GM18519 (cell line): Measurements from ENCODE around the gene MRPL37.
"Not testable (repeated sequence)": the region's sequence is repeated elsewhere in the genome, so short reads cannot be mapped to it uniquely, and the experiment has no call there.

Experiments used
- ATAC-seq: cut with Tn5 transposase; IDR thresholded peaks from one replicate; pipeline ENCODE4 v1.9.1; 2021; ENCODE audit warnings: mild to moderate bottlenecking, moderate library complexity; ENCODE audit not compliant: unreplicated experiment, low FRiP score

The MRPL37 gene

DNA sequence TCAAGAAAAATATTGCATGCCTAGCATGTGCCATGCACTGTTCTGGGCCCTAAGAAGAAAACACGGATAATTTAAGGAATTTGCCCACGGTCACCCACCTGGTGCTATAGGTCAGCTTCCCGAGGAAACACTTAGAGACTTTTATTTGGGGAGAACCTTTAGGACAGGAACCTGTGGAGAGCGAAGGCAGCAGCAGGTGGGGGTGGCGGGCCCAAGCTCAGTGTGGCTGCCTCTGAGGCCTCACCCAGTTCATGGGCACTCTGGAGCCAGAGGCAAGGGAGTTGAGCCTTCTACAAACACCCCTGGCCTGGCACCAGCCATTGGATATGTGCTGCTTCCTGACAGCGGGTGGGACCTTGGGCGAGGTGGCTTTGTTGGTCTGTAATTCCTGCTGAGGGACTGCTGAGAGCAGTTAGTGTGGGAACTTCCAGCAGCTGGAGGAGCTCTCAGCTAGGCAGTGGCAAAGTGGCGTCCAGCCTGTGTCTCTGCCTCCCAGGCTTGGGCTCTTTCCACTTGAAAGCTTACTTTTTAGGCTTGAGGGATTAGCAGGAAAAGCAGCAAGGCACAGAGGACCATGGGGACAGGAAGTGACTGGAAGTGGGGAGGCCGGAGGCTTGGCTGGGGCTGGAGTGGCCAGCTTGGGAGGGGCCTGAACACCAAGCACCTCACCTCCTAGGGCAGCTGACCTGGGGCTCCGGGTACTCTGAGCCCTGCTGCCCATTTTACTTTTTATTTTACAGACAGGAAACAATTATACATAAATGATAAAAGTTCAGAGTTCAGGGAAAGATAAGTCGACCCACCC is 19.1 kb downstream of the MRPL37 start:
- ATAC-seq: no peak

DNA sequence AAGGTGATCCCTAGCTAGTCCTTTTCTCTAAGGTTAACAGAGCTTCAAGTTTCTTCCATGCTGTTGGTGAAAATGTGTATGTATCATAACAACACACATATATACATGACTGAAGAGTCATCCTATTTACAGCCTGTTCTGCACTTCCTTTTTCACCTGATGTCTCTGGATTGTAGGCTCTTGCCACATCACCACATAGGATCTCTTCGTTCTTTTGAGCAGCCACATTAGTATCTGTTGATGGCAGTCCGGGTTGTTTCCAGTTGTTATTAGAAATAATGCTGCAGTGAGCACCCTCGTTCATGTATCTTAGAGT is 19.7 kb downstream of the MRPL37 start:
- no peak for ATAC-seq

DNA sequence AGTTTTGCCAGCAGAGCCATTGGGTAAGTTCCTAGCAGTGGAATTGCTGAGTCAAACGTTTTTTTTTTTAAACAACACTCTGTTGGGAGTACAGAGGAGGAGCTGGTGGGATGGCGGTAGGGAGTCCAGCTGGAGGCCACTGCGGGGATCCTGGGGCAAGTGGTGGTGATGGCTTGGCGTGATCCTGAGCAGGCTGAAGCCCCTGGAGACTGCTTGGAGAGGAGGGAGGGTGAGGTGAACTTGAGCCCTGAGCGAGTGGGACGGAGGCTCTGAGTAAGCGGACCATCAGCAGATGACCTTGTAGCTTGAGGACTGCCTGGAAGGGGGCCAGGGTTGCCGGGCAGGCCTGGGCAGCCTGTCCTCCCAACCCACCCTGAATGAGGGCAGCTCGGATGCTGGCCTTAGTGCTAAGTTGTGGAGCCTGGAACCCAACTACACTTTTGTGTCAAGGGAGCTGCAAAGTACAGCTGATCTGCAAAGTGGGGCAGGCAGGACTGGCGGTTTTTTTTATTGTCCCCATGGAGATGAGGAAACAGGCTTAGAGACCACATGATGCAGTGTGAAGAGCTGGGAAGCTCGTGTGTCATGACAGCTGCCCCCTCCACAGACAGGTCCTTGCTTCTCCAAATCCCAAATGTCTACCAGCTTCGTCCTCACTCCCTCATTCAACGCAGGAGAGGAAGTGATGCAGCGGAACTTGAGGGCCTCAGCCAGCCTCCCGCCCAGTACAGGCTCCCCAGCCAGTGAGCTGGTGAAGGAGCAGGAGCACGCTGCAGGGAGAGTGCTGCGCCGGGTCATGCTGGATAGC is 20.2 kb downstream of the MRPL37 start:
- no peak for ATAC-seq

DNA sequence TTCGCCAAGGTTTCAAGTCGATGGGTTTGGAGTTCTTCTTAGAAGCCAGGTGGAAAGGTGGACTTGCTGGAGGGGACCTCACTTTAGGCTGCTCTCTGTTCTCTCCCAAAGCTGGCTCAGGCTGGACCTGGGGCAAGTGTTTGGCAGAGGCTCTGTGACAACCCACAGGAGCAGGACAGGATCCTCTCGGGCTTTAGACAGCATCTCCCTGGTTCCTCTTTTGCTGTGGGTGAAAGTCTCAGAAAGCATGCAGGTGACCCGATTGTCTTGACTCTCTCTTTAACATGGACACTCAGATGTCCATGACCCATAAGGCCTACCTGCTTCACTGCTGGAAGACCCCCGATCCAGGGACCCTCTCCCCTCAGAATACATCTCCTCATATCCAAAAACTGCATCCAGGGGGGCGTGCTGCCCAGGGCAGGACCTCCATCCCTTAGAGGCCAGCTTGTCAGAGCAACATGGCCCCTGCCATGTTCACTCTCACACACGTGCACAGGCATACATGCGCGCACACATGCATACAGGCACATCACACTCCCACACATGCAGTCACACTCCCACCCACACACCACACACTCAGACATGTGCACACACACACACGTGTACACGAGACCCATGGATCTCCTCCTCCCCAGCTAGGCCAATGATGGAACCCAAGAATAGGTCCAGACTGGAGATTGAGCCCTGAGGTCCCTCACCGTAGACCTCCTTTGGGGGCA is 21.3 kb downstream of the MRPL37 start:
- ATAC-seq: no peak

DNA sequence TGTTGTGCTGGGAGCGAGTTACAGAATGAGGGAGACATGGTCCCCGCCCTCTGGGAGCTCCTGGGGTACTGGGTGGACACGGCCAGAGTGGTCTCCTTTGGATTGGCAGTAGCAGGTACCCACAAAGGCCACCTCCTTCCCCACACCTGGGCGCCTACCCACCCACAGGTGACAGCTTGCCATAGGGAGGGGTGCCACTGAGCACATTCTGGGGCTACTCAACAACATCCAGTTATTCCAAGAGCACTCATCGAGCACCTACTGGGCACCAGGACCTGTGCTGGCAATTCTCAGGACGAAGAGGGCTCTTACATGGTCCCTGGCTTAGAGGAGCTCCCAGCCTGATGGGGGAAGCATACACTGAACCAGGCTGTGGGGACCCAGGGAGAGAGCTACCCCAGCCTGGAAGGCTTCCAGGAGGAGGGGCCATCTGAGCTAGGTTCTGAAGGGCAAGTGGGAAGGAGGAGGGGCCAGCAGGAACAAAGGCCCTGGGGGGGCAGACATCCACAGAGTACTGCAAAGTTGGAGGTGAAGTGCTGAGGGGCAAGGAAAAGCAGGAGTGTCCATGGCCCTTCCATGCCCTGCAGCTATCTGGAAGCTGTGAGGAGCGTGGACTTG is 22.0 kb downstream of the MRPL37 start:
- ATAC-seq: no peak

DNA sequence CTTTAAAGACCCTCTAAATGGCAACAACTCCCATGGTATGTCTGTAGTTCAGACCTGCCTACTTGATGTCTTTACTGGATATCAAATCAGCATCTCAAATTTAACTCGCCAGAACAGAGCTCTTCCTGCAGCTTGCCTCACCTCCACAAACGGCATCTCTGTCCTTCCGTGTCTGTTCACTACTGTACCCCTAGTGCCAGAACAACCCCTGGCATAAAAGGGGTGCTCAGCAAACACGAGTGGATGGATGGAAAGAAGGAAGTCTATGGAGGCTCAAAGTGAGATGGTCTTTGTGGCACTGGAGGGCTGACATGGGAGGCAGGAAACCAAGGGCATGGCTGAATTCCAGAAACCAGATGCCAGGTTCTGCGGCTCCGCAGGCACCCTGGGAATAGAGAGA is 22.7 kb downstream of the MRPL37 start:
- ATAC-seq: no peak

DNA sequence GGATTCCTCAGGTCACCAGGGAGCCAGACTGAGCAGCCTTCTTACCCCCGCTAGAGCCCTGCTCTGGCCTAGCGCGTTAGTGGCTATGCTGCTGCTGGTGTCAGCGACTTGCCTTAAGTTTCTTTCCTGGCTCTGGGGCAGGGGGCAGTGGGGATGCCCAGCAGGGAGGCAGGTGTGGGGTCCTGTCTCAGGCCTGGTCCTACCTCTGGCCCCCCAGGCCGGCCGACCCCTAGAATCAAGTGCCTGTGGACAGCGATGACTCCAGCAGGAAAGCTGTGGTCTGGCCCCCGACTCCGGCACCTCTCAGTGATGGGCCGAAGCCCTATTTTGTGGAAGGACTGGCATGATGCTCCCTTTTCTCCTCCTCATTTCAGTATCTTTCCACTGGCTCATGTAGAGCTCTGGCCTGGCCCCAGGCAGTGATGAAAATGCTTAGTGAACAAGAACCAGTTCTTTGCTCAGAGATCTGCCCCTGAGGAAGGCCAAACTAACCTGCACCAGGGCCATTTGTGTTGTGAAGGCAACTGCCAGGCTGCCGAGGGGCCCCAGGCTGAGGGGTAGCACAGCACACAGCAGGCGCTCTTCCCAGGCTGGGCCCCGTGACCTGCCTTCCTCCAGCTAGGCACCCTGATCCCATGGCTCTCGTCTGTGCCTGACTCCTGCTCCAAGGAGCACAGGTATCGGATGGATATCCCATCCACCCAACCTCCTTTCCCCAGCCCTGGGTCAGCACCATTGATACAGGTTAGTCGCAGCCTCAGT is 23.7 kb downstream of the MRPL37 start:
- no peak for ATAC-seq

DNA sequence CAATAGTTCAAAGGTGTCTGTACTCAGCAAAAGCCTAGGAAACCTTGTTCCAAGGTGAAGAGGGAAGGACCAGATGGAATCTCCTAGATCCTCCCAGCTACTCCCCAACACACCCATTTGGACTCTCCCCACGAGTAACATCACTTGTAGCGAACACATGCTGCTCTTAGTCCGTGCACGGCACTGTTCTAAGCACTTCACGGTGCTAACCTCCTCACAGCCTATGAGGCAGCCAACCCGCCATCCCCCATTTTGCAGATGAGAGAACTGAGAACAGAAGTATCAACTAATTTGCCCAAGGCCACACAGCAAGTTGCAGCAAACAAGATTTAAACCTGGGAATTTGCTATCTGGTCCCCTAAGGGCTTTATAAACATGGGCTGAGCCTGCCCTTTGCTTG is 24.3 kb downstream of the MRPL37 start:
- ATAC-seq: no peak

DNA sequence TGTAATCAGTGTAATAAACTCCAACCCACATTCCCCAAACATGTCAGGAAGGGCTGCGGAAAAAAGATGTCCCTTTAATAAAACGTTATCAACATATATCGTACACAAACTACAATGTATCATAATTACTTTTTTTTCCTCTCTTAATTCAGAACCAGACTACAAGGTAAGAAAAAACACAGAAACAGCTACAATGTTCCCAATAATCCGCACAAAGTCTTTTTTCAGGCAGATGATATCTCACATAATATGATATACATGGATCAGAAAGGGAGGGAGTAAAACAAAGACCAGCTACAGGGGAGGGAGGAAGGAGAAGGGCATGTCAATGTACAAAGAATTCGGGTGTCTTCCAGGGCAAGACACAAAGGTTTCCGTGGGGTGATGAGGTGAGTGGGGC is 25.4 kb downstream of the MRPL37 start:
- no peak for ATAC-seq

DNA sequence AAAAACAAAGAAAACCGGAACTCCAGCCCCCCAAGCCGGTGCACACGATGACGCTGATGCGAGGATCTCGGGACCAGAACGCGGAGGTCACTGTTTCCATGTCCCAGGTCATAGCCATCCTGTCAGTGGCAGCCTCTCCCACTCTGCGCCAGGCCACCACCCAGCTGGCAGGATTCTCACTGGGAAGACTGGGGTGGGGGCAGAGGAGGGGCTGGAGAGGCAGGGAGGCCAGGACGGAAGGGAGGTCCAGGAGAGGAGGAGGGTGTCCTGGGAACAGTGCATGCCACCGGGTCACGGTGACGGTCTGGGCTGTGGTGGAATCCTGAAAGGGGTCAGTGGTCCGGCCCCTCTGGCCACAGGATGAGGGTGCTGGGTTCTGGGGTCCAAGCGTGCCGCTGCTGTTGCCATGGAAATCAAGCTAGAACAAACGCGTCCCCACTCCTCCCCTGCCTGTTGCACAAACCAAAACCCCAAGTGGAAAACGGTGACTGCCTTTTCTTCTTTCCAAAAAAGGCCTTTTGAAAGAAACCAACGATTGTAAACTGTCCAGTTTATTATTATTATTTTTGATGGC is 26.1 kb downstream of the MRPL37 start:
- no peak for ATAC-seq

DNA sequence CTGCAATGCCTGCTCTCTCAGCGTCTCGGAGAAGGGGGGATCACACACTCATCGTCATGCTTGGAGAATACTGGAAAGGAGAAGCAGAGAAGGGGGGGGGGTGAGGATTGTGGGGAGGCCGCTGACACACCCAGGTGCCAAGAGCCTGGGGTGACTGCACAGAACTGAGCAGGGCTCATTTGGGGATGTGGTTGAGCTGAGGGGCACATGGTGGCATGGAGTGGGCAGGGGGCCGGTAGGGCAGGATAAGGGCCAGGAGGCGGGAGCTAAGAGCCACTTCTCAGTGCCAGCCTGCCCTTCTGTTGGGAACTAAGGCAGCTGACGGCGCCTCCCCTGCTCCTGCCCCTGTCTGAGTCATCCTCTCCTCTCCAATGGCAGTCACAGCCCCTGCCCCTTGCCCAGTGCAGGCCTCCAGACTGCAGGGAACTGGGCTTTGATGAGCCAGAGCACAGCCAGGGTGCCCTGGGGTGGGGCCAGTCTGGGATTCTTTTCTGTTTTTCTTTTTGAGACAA is 27.2 kb downstream of the MRPL37 start:
- ATAC-seq: no peak

DNA sequence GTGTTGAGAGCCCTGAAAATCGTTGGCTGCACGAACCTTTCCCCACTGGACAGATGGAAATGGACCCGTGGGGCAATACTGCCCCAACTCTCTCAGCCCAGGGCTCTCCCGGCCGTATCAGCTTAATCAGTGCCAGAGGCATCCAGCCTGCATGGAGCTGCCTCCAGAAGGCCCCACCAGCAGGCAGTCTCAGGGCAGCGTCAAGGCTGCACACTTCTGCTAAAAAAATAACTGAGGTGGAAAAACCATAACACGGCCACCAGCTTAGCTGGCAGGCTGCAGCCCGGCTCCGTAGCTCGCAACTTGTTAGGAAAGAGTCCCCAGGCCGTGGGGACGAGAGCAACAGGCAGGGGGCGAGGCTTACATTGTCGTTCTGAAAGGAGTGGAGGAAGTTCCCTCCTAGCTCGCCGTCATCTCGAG is 27.9 kb downstream of the MRPL37 start:
- ATAC-seq: no peak

DNA sequence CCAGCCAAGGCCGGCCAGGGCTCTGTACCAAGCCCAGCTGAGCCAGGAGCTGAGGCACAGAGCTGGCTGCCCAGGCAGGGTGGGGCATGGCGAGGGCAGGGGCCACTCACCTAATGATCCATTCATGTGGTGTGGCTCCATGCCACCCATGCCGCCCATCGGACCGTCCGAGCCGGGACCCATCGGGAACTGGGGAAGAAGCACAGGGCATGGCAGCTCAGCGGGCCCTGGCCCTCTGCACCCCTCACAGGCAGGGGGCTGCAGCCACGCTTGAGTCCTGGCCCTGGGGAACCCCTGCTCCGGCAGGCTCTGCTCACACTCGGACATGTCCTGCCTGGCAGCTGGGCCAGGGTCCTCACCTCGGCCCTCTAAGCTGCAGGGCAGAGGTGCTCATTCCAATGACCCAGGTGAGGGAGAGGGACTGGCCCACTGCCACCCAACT is 28.7 kb downstream of the MRPL37 start:
- no peak for ATAC-seq

DNA sequence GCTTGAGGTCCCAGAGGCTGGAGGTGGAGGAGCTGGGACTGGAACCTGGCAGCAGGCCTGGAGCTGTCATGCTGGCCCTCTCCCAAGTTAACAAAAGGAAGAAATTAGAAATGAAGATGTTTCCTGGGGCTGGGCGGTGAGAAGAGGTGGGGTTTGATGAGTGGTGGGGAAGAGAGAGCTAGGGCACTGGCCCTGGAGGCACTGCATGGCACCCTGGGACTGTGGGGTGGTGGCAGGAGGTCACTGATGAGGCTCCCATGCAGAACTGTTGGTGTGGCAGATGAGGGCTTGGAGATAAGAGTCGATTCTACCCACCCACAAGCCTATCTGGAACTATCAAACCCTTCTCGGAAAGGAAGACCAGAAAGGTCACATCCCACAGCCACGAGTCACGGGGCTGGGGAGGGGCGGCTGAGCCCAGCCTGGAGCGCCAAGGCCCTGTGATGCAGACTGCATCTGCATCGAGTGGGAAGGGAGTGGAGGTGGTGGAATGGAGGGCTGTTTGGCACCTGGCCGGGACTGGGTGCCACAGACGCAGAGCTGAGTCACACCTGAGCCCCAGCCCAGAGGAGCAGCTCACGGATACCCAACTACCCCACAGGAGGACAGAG is 29.4 kb downstream of the MRPL37 start:
- no peak for ATAC-seq

DNA sequence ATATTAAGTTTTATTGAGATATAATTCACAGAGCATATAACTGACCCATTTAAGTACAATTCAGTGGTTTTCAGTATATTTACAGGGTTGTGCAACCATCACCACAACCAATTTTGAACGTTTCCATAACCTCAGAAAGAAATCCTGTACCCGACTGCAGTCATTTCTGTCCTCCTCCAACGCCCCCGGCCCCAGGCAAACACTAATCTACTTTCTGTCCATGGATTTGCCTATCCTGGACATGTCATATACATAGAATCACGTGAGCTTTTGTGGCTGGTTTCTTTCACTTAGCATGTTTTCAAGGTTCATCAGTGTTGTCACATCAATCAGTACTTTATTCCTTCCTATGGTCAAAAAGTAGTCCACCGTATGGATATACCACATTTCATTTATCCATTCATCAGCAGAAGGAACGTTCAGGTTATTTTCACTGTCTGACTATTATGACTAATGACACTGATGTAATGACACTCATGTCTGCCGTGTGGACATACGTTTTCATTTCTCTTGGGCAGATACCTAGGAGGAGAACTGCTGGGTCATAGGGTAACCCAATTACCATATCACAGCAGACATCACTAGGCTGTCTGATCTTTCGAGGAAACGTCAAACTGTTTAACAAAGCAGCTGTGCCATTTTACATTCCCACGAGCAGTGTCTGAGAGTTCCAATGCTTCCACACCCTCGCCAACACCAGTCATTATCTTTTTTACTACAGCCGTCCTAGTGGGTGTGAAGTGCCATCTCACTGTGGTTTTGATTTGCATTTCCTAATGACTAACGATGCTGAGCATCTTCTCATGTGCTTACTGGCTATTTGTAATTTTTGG is 30.8 kb downstream of the MRPL37 start:
- no peak for ATAC-seq

DNA sequence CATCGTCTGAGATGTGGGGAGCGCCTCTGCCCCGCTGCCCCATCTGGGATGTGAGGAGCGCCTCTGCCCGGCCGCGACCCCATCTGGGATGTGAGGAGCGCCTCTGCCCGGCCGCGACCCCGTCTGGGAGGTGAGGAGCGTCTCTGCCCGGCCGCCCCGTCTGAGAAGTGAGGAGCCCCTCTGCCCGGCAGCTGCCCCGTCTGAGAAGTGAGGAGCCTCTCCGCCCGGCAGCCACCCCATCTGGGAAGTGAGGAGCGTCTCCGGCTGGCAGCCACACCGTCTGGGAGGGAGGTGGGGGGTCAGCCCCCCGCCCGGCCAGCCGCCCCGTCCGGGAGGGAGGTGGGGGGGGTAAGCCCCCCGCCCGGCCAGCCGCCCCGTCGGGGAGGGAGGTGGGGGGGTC is 33.2 kb downstream of the MRPL37 start:
- ATAC-seq: not testable (repeated sequence)

DNA sequence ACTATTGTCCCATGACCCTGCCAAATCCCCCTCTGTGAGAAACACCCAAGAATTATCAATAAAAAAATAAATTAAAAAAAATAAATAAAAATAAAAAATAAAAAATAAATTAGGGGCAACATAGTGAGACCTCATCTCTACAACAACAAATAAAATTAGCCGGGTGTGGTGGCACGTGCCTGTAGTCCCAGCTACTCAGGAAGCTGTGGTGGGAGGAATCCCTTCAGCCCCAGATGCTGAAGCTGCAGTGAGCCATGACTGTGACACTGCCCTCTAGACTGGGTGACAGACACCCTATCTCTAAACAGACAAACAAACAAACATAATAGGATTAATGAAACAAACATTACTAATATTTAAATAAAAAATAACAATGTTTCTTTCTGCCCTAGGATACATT is 34.3 kb downstream of the MRPL37 start:
- ATAC-seq: no peak

DNA sequence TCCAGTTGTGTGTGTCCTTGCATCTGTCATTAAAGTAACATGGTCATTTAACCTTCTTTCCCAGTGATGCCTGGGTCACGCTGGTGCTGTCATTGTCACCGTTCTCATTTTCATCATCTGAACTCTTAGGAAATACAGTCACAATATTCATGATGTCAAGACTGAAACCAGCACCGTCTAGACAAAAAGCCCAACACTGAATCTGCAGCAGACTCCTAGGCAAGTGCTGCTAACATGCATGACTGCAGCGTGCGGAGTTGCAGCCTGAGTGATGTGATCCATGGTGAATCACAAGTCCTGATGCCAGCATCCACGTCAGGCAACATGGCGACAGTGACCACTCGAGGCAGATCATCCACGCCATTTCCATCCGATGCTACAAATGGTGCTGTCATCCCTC is 37.6 kb downstream of the MRPL37 start:
- ATAC-seq: no peak
